Brain pericyte (primary cell): ENCODE results near the gene PIK3R6.
"Not testable (repeated sequence)": the region's sequence is repeated elsewhere in the genome, so short reads cannot be mapped to it uniquely, and the experiment has no call there.

Experiments
- DNase-seq: peaks from one replicate; pipeline ENCODE4 v3.0.0-alpha.2; 2012; ENCODE audit warnings: low read depth, low spot score

PIK3R6 gene

DNA sequence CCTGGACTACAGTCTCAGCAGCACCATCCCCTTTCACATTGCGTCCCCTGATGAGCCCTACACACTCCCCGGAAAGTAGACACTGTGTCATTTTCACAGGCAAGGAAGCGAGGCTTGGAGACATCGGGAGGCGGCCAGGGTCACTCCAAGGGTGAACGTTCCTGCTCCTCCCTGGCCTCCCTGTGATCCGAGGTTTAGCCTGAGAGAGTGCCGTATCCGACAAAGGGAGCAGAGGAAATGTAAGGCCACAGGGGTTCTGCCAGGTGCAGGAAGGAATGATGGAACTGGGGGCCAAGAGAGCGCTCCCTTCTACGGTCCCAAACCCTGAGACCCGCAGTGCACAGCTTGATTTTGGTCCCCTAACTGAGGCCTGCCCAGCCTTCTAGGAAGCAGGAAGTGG lies 8.0 kb upstream of the PIK3R6 start:
- no peak for DNase-seq

DNA sequence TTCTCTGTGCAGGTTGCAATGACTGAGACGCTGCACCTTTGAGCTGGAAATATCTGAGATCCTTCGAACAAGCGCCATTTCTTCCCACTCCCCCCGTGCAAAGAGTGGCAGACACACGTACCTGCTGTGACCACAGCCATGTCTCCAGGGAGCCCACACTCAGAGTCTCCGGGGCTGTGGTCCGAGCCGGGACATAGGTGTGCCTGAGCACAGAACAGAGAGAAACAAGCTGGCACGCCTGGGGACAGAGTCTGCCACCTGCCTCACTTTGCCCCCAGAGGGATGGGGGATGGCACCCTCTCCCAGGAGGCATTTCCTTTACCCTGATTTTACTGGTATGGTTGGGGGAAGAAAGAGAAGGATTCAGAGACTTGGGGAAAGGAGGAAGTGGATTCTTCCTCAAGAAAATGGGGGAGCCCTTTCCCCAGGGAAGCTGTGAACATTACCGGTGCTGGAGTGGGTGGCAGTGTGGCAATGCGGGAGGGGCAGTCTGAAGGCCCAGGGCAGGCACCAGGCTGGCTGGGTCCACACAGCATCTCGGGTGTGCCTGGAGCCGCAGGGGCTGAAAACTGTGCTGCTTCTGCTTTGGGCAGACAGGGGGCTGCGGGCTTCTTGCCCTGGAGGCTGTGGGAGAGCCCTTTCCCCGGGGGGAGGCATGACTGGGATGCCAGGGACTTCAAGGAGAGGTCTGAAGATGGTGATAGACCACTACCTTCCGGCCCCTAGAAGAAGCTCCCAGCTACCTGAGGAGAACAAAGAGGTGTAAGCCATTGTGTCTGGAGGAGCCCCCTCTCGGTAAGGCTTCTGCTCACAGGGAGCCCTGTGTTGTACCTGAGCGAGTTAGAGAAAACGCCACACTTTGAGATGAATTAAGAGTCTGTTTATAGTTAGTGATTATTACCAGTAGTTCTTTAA lies 6.6 kb upstream of the PIK3R6 start:
- DNase-seq = no peak

DNA sequence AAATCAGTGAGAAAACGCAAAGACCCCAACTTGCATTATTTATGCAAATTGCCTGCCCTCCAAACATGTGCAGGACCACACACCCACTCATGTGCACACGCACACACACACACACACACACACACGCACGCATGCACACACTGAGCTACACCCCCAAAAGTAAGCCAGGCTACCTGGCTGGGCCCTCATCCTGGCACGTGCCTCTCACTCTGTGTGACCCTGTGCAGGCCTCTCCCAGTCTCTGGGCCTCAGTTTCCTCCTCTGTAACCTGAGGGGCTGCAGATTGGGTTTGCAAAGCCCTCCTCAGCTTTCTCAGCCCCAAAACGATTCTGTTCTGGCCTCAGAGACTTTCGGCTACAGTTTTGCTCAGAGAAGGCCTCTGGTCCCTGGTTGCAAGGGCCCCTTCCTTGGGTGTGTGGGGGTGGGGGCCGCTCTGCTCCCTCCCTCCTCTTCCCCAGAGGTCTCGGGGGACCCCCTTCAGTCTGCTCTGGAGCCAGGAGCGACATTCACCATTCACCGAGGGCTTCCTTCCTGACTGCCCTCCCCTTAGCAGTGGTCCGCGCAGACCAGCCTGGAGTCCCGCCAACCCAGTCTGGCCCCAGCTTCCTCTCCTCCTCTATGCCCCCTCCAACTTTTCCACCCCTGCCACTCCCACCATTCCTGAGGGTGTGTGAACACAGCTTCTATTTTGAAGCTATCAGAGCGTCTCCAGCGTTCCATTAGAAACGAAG lies 5.4 kb upstream of the PIK3R6 start:
- DNase-seq = no peak

DNA sequence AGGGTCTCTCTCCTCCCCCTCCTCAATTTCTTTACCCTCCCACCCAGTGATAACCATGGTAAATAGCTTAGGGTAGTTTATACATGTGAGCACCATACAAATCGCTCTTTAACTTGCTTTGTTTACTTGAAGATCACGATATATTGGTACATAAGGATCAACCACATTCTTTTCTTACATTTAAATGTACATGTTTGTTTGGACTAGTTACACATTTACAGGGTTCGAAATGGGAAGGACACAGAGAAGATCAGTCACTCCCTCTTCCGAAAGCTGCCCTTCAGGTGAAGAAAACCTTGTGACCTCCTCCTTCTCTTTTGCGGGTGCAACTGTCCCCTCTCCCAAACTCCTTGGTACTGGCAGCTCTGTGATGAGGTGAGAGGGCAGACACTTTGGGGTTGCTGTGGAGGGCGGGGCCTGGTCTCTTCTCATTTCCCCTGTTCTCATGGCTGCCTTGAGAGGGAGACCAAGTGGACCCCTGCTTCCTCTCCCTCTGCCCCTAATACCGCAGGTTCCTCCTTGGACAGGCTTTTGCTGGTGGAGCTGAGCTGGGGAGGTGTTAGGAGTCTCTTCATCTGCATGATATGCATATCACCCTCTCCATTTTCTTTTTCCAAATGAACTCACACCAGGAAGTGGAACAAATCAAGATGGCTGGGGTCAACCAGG lies 4.7 kb upstream of the PIK3R6 start:
- DNase-seq = no peak

DNA sequence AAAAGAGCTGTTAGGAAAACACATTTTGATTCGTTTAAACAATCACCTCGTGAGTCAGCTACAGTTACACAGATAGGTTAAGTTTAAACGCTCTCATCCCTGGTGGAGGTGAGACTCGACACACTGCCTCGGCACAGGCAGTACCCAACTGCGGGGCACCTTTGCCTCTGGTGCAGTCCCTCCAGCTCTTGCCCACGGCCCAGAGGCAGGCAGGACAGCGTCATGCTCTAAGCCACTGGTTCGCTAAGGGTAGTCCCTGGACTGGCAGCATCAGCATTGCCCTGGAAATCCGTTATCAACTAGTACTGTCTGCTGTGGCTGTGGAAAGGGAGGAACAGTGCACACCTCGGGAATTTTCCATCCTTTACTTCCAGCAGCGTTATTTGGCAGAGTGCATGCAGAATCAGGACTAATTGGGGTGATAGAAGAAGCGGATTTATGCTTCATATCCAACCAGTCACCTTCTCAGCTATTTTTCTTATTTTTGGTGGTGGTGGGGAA lies 3.7 kb upstream of the PIK3R6 start:
- no peak for DNase-seq

DNA sequence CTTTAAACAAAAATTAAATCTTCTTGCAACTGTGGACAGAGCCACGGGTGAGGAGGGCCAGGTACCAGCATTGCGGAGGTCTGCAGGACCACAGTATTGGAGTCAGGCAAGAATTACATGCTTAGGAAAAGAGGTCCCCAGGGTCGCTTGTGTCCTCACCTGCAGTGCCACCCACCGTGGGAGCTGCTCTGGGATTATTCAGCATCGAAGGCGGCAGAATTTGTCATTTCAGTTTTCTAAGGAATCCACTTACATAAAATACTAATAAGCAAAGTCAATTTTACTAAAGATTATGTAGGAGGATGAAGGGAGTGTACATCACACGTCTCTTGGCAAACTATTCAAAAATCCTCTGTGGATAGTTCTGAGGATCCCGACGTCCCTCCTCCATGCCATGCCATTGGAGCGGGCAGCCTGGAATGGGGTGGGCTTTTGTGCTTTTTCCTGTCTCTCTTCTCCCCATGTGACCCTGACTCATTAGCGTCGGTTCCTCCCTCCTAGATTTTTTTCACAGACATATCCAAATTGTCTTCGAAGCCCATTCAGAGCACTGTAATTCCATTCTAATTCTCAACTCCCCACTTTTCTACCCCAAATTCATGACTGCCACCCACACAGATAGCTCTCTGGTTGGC lies 3.0 kb upstream of the PIK3R6 start:
- DNase-seq = no peak

DNA sequence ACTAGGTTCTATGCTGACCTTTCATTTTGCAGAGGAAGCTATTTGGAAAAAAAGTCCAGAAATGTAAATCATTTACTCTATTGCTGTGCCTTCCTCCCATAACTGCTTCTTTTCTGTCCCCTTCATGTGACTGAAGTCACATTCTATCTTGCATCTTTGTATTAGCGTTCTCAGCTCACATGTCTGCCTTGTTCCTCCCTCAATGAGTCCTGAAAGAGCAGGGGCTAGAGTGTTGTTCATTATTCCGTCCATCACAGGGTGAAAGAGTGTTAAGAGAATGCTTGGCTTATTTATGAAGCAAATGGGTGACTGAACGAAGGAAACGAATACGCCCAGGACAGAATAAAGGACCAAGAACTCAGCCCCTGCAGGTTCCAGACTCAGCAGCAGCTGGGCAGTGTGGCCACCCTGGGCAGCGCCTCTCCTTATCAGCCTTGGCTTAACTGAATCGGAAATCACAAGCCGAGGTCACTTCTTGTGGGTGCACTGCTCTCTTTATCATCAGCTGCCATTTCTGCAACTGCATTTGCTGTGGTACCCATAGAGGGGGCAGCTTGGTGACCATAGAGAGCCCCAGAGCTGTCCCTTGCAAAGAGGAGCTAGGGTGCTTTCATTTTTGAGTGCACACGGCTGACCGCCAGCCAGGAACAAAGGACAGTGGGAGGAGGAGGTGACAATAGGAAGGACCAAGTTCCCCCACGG lies 1.8 kb upstream of the PIK3R6 start:
- DNase-seq = no peak

DNA sequence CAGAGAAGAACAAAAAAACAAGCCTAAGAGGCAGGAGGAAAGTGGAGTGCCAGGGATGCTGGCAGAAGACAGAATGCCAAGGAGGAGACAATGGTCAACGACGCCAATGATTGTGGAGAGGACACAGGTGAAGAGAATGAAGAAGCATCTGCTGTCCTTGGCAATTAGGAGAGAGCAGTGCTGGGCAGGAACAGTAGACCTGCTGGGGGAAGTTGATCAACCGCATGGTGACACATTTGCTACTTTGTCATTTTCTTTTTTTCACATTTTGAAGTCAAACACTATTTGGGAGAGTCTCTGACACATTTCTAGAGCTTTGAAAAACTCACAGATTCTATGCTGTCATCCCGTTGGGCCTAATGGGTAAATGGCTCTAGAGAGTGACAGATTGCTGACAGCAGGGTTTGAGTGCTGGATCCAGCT lies 1.1 kb upstream of the PIK3R6 start:
- DNase-seq = no peak

DNA sequence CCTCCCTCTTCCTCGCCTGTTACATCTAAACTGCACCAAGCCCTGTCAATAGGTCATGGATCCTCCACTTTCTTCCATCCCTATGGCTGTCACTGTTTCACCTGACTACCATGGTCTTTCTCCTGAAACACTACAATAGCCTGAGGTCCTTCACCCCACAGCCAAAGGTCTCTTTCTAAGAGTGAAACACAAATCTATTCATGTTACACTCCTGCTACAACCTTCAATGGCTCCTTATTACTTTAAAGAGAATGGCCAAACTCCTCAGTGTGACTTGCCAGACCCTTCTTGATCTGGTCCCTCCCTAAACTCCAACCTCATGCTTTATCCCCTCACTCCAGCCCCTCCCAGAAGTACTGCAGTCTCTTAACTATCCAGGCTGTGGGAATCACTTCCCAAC lies 618 bp upstream of the PIK3R6 start:
- DNase-seq = no peak

DNA sequence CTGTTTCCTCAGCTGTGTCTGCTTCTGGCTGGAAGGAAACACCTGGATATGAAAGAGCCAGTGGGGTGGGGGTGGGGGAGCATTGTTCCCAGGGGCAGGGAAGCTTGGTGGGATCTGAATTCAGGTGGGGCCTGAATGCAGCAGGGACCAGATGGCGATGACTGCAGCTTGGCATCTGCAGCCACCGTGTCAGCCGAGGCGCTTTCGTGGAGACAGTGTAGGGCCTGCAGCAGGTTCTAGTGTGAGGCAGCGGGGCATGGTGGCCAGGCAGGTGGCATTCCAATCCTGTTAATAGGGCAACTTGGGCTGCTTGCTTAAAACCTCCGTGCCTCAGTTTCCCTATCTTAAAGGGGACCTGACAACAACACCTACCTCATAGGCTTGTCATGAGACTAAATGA lies 1.7 kb downstream of the PIK3R6 start:
- no peak for DNase-seq

DNA sequence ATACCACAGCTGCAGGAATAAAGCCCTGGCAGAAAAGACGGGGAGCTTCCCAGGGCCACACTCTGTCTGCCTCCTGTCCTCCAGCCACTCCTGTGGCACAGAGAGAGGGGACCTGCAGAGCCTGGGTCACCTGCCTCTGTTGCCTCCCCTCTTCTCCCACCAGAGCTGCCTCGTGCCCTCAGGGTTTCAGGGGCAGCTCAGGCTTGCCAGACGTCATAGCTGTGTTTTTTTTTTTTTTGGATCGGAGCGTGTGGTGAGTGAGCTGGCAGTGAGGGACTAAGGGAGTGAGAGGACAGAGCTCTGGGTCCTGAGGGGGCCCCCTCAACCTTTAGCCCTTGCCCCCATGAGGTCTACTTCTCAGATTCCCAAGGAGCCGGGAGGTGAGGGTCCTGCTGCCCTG lies 2.1 kb downstream of the PIK3R6 start:
- DNase-seq = no peak

DNA sequence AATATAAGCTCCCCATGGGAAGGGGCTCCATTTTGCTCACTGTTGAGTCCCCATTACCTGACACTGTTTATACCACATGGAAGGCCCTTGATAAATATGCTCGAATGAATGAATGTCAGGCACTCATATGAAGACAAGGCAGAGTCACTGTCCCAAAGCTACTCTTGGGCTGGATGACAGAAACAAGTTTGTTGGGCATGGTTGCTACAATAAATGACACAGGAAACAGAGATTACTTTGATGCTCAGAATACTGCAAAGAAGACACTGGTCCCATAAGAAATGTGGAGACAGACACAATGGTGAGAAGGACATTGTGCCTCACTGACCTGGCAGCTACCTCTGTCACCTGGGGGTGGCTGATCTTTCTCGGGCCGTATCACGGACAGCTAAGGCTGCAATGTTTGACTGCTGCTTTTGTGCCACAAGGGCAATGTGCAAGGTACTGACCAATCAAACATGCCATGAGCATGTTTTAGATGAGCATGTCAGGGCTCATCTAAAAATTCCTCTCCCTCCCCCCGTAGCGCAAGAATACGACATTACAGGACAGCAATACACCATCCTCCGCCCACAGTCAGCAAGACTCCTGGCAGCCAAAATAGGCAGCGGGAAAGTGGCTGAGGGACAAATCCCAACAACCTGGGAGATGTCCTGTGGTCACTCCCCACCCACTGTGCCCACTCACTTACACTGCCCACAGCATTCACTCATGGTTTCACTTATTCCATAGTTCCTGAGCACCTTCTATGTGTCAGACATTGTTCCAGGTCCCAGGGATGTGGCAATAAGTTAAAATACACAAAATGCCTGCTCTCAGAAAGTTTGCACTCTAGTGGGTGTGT lies 5.0 kb downstream of the PIK3R6 start:
- DNase-seq = no peak

DNA sequence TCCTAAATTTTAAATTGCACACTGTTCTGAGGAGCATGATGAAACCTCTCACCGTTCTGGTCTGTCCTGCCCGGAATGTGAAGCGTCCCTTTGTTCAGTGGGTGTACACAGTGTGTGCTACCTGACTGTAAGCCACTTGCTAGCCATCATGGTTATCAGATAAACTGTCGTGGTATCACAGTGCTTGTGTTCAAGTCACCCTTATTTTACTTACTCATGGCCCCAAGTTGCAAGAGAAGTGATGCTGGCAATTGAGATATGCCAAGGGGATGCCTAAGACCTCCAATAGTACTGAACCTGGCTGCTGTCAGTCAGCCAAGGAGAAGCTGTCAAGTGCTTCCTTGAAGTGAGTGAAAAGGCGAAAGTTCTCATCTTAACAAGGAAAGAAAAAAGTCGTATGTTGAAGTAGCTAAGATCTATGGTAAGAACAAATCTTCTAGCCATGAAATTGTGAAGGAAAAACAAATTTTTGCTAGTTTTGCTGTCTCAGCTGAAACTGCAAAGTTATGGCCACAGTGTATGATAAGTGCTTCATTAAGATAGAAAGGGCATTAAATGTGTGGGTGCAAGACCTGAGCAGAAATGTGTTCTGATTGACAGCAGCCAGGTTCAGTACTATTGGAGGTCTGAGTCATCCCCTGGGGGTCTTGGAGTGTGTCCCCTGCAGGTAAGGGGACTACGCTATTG lies 5.8 kb downstream of the PIK3R6 start:
- DNase-seq = no peak

DNA sequence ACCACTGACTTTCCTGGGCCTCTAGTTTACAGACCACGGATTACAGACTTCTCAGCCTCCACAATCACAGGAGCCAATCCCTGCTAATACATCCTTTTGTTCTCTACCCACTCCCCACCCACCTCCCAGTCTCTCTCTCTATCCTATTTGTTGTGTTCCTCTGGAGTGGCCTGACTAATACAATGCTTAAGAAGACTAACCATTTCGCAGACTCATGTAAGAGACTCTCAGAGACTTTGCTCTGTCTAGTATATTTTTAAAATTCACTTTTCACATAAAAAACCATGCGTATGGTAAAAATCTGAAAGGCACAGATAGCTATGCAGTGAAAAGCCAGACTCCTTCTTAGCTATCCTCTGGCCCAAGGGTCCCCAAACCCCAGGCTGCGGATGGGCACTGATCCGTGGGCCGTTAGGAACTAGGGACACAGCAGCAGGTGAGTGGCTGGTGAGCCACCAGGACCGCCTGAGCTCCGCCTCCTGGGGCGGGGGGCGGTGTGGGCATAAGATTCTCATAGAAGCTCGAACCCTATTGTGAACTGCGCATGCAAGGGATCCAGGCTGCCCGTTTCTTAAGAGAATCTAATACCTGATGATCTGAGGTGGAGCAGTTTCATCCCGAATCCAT lies 7.6 kb downstream of the PIK3R6 start:
- DNase-seq = no peak

DNA sequence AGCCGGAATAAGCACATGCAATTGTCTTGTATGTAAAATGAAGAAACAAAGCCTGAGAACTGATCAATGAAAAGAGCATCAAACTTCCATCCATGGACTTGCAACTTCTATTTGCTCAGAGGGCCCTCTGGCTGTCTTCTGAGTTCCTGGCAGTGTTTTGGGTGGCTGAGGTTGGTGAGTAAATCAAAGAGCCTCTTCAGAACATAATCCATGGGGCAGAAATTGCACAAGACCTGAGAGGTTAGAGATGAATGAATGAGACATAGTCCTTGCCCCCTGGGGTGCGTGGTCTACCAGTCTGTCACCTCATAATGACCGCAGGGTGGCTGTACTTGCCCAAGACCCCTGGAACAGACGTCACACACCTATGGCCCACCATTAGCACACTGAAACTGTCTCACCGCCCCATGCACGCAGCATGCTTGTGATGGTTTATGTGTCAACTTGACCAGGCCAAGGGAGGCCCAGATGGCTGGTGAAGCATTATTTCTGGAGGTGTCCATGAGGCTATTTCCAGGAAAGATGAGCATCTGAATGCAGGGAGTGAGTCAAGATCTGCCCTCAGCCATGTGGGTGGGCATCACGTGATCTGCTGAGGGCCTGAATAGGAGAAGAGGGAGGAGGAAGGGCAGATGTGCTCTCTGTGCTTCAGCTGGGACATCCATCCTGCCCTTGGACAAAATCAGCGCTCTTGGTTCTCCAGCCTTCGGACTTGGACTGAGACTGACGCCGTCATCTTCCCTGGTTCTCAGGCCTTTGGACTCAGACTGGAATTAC lies 8.3 kb downstream of the PIK3R6 start:
- DNase-seq = no peak

DNA sequence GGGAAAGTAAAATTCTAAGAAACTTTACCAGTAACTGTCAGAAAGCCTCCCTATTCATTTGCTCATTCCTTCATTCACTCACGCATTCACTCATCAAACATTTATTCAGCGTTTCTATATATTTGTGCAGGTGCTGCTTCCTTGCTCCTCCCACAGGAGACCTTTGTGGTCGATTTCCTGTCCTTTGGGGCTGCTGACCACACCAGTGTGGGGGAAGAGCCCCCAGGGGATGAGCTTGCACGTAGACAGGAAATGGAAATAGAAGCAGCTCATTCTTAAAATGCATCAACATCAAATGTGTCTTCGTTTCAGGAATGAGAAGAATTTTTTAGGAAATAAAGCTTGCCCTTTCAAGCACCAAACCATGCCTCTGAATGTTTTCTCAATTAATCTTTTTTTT lies 9.6 kb downstream of the PIK3R6 start:
- DNase-seq = no peak

DNA sequence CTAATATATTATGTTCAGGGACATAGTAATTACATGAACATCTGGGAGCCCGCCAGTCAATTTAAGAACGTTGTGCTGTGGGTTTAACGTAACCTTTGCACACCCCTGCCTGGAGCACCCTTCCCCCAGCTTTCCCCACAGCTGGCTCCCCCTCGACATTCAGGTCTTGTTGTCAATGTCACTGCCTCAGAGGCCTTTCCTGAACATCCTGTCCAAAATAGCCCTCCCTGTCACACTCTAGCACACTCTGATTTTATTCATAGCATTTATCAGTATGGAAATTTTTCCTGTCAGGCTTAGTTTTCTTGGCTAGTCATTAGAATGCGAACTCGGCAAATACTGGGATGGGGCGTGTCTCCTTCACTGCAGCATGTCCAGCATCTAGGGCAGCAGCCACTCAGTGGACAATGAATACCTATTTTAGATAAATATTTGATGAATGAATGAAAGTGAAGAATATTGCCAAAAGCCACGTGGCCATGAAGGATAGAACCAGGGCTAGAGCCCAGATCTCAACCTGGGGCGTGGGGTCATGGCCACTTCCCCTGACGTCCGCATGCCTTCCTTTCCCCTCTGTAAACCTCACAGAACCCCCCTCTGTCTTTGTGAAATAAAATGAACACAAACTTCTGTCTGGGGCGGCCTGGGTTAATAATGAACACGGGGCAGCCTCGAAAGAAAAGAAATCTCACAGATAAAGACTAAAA lies 10.5 kb downstream of the PIK3R6 start:
- DNase-seq = no peak

DNA sequence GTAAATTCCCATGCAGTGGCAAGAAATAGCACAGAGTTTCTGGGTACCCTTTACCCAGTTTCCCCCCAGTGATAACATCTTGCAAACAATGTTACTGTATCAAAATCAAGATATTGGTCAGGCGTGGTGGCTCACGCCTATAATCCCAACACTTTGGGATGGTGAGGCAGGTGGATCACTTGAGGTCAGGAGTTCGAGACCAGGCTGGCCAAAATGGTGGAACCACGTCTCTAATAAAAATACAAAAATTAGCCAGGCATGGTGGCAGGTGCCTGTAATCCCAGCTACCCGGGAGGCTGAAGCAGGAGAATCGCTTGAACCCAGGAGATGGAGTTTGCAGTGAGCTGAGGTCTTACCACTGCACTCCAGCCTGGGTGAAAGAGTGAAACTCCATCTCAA lies 11.3 kb downstream of the PIK3R6 start:
- DNase-seq = not testable (repeated sequence)
